Esophagus squamous epithelium (tissue), 4 donors: ENCODE results near the gene APCDD1.

Experiments used
- POLR2A ChIP-seq, 4 donors: fragments of 450-650 bp; IDR thresholded peaks; one replicate each; pipeline ENCODE4 v1.6.1; 2017; ENCODE audit warnings: antibody characterized with exemption in 4 of 4, mild to moderate bottlenecking in 4 of 4, moderate library complexity in 3 of 4
- TF ChIP-seq, protein P1 (sequence below), 6 experiments: fragments of 450-650 bp in 4 of 6; fragments of 200-600 bp in 2 of 6; sonication (generic) in 2 of 6; IDR thresholded peaks; one replicate each; pipeline ENCODE4 v1.5.1; 2016 to 2019; ENCODE audit warnings: antibody characterized with exemption in 6 of 6, mild to moderate bottlenecking in 4 of 6, moderate library complexity in 4 of 6

GRCh38 chr18:10416065-10416464, 38.4 kb upstream of the APCDD1 start:
- TF ChIP-seq, protein P1, sequence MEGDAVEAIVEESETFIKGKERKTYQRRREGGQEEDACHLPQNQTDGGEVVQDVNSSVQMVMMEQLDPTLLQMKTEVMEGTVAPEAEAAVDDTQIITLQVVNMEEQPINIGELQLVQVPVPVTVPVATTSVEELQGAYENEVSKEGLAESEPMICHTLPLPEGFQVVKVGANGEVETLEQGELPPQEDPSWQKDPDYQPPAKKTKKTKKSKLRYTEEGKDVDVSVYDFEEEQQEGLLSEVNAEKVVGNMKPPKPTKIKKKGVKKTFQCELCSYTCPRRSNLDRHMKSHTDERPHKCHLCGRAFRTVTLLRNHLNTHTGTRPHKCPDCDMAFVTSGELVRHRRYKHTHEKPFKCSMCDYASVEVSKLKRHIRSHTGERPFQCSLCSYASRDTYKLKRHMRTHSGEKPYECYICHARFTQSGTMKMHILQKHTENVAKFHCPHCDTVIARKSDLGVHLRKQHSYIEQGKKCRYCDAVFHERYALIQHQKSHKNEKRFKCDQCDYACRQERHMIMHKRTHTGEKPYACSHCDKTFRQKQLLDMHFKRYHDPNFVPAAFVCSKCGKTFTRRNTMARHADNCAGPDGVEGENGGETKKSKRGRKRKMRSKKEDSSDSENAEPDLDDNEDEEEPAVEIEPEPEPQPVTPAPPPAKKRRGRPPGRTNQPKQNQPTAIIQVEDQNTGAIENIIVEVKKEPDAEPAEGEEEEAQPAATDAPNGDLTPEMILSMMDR (IDR thresholded peaks at IDR 0.05) = no peak
- TF ChIP-seq POLR2A (IDR thresholded peaks at IDR 0.05) = no peak
